K562 (cell line): Measurements from ENCODE around the gene OR2AT4. TPM values are rescaled to one million over a fixed set of nuclear protein-coding genes. Genes with fewer than 3 reads are reported as not detected.

Experiments used
- ATAC-seq: fragments of 200-7000 bp; cut with Tn5 transposase; 3 replicates; pipeline ENCODE4 v1.9.1; 2020; ENCODE audit warnings: moderate library complexity
- BruUV-seq: library from RNA; stranded (reverse); fragments of 400-500 nt; replicated peaks from 2 replicates; lab custom pipeline; 2021; lab: Mats Ljungman, UMichigan
- CTCF ChIA-PET: fragments of 300-600 bp; formaldehyde crosslinking; extraction: SDS; loops from one replicate; lab custom pipeline; 2021; ENCODE audit warnings: low intra/inter-chr PET ratio; lab: Yijun Ruan, JAX
- POLR2A ChIA-PET: fragments of 300-600, 350-650 bp; sonication (Branson Sonifier 250); formaldehyde crosslinking; extraction: SDS; loops from one replicate; lab custom pipeline; 2021; ENCODE audit warnings: antibody characterized with exemption, inconsistent platforms; lab: Yijun Ruan, JAX
- DNase-seq, 4 experiments: peaks; one replicate each; pipeline versions ENCODE4 v3.0.0 to v3.0.0-alpha.2; 2011 to 2018; ENCODE audit warnings: low spot score in 3 of 4, mixed read lengths in 3 of 4; ENCODE audit errors: extremely low read depth in 1 of 4
- FAIRE-seq: peaks from 2 replicates; lab custom pipeline; 2011; peaks lifted over from hg19 to GRCh38; lab: Jason Lieb, UNC
- H2AFZ ChIP-seq: 2 replicates; pipeline ENCODE4 v1.6.0; 2011; ENCODE audit warnings: low read depth, low read length, control low read depth, inconsistent platforms
- H3K27ac ChIP-seq: fragments of 200-600 bp; 3 replicates; pipeline ENCODE4 v1.8.0; 2011; ENCODE audit warnings: low read depth, mild to moderate bottlenecking, control low read depth, inconsistent platforms, low read length, moderate library complexity, mixed read lengths; ENCODE audit errors: extremely low read depth
- H3K27me3 ChIP-seq, 2 experiments: fragments of 300-600 bp in 1 of 2; 2 replicates in 1 of 2; 3 replicates in 1 of 2; pipeline versions ENCODE4 v1.6.0 to v1.8.0; 2011; ENCODE audit warnings: inconsistent platforms in 2 of 2, low read length in 2 of 2, mild to moderate bottlenecking in 1 of 2, mixed read lengths in 1 of 2, moderate library complexity in 1 of 2; ENCODE audit not compliant: control insufficient read depth in 2 of 2, insufficient read depth in 2 of 2
- H3K36me3 ChIP-seq: fragments of 300-600 bp; 3 replicates; pipeline ENCODE4 v1.8.0; 2011; ENCODE audit warnings: mild to moderate bottlenecking, low read length, inconsistent platforms; ENCODE audit not compliant: control insufficient read depth, insufficient read depth
- H3K4me1 ChIP-seq, 2 experiments: fragments of 200-600 bp in 1 of 2; replicated peaks in 1 of 2; 2 replicates in 1 of 2; 3 replicates in 1 of 2; pipeline versions ENCODE4 v1.5.1 to v1.8.0; 2011; ENCODE audit warnings: inconsistent platforms in 2 of 2, low read length in 2 of 2, mild to moderate bottlenecking in 1 of 2, mixed read lengths in 1 of 2, moderate library complexity in 1 of 2; ENCODE audit not compliant: control insufficient read depth in 2 of 2, insufficient read depth in 2 of 2
- H3K4me2 ChIP-seq: 2 replicates; pipeline ENCODE4 v1.6.1; 2011; ENCODE audit warnings: low read length, control low read depth, inconsistent platforms, mixed read lengths; ENCODE audit not compliant: insufficient read depth
- H3K4me3 ChIP-seq: fragments of 200-600 bp; sonication (generic), shearing (Covaris generic); 2 replicates; pipeline ENCODE4 v1.5.1; 2016; ENCODE audit warnings: control low read depth, inconsistent platforms
- H3K79me2 ChIP-seq: fragments of 200-600 bp; 3 replicates; pipeline ENCODE4 v1.8.0; 2011; ENCODE audit warnings: low read length, inconsistent platforms; ENCODE audit not compliant: control insufficient read depth, insufficient read depth
- H3K9ac ChIP-seq, 2 experiments: 2 replicates each; pipeline versions ENCODE4 v1.6.0 to v1.6.1; 2011; ENCODE audit warnings: low read depth in 2 of 2, low read length in 2 of 2, control low read depth in 1 of 2, inconsistent platforms in 1 of 2, mild to moderate bottlenecking in 1 of 2, mixed read lengths in 1 of 2; ENCODE audit not compliant: insufficient read depth in 1 of 2
- H3K9me1 ChIP-seq: one replicate; pipeline ENCODE4 v1.6.0; 2011; ENCODE audit warnings: inconsistent platforms, mild to moderate bottlenecking, low read length, moderate library complexity; ENCODE audit not compliant: control insufficient read depth, insufficient read depth
- H3K9me3 ChIP-seq: replicated peaks from 2 replicates; pipeline ENCODE4 v1.5.1; 2011; ENCODE audit warnings: low read depth, low read length, inconsistent platforms; ENCODE audit not compliant: control insufficient read depth, insufficient read depth
- H4K20me1 ChIP-seq: replicated peaks from 2 replicates; pipeline ENCODE4 v1.6.1; 2011; ENCODE audit warnings: low read length, inconsistent platforms, mixed read lengths; ENCODE audit not compliant: control insufficient read depth, insufficient read depth
- HDGF ChIP-seq: fragments of 450-650 bp; IDR thresholded peaks from 2 replicates; pipeline ENCODE4 v1.6.1; 2016
- SMARCA4 ChIP-seq: fragments of 450-650 bp; IDR thresholded peaks from 2 replicates; pipeline ENCODE4 v1.6.1; 2016
- SRSF3 ChIP-seq: fragments of 200-400 bp; formaldehyde crosslinking; IDR thresholded peaks from 2 replicates; pipeline ENCODE4 v1.6.1; 2016; ENCODE audit warnings: mild to moderate bottlenecking, low read length, moderate library complexity; ENCODE audit not compliant: insufficient read depth
- WGBS: fragments of 100-300 bp; shearing (Covaris generic); methylation state at CpG from one replicate; pipeline ENCODE4 v1.1.6; 2016; ENCODE audit warnings: low coverage, mixed read lengths; ENCODE audit not compliant: insufficient coverage; ENCODE audit errors: missing lambda C conversion rate; 5-methylcytosine and 5-hydroxymethylcytosine counted together
- in situ Hi-C: fragments of 300-500 bp; cut with MboI; formaldehyde crosslinking; loops from 4 replicates; pipeline ENCODE4 v1.15.0; 2018; ENCODE audit warnings: inconsistent platforms, mixed read lengths
- intact Hi-C: fragments of 100-400 bp; cut with micrococcal nuclease; formaldehyde crosslinking; loops from 2 replicates; pipeline ENCODE4 v1.14.2; 2022
- polyA plus RNA-seq, 8 experiments: library from polyadenylated mRNA; depleted of rRNA in 4 of 8; stranded (reverse) in 5 of 8; unstranded in 3 of 8; fragments of >200 nt; fragmentation: Nextera tagmentation in 2 of 8; fragmentation: Illumina TruSeq in 1 of 8; extraction: Ambion mirVana in 2 of 8; extraction: Trizol in 1 of 8; gene quantifications; 2 replicates each; pipeline versions ENCODE4 v1.2.1 to v1.2.3, GENCODE V29; 2011 to 2014; ENCODE audit warnings: inconsistent platforms in 1 of 8, missing spikeins in 1 of 8
- total RNA-seq, 7 experiments: library from RNA; depleted of rRNA in 6 of 7; stranded (reverse); fragments of >200 nt in 6 of 7; fragmentation: Illumina TruSeq in 2 of 7; extraction: Trizol in 2 of 7; gene quantifications; 2 replicates each; pipeline versions ENCODE4 v1.2.1 to v1.2.3, GENCODE V29; 2011 to 2021; ENCODE audit warnings: low replicate concordance in 1 of 7
- TF ChIP-seq, protein P1 (sequence below): fragments of 250-450 bp; sonication (Bioruptor Pico); IDR thresholded peaks from 2 replicates; pipeline ENCODE4 v1.4.0; 2020; ENCODE audit warnings: mild to moderate bottlenecking, moderate library complexity

OR2AT4 gene
- total and polyA plus RNA-seq, 9 of the 15 experiments (the other 6 are each of a cell fraction or from before 2014, with no cell fraction given): 0.86 to 3.1 (median 2.0) TPM

GRCh38 chr11:75144716-75145014 is 48.0 kb upstream of the OR2AT4 start:
- Histone ChIP-seq H3K4me1 (peaks cover 22 to 32% of the 10 kb centered on the region in 2 experiments), H3K9me1 (no peaks in the 10 kb centered on the region), H3K27me3 (no peaks in the 10 kb centered on the region), H2AFZ (no peak overlapping the region), H3K4me2 (no peak overlapping the region), H4K20me1 (no peaks in the 10 kb centered on the region), H3K4me3 (no peak overlapping the region), H3K79me2 (no peaks in the 10 kb centered on the region), H3K9me3 (no peaks in the 10 kb centered on the region), H3K27ac (no peak overlapping the region), H3K9ac (no peak overlapping the region), H3K36me3 (no peaks in the 10 kb centered on the region)
- intact Hi-C loops: loop anchor here (1.0 to 5.0 kb wide), 4 partner anchors 42 to 217 kb away; no protein-coding TSS in a partner anchor
- ATAC-seq: no peak
- no peak for DNase-seq
- ChIA-PET CTCF (interaction anchor here (5.4 to 5.5 kb wide), 2 partner anchors 61 to 104 kb away, joined by 29 to 39 read pairs; no protein-coding TSS in a partner anchor), POLR2A (interaction anchor here (0.7 to 0.8 kb wide), 2 partner anchors 13 to 67 kb away, joined by 3 to 5 read pairs; no protein-coding TSS in a partner anchor)
- 0% methylated on average over 1 of the region's 3 CpGs for WGBS
- no peak for FAIRE-seq
- in situ Hi-C loops: loop anchor here (5.0 to 10.0 kb wide), 2 partner anchors 60 to 122 kb away; no protein-coding TSS in a partner anchor
- no peak for TF ChIP-seq SMARCA4
- no peak for TF ChIP-seq HDGF
- TF ChIP-seq, protein P1, sequence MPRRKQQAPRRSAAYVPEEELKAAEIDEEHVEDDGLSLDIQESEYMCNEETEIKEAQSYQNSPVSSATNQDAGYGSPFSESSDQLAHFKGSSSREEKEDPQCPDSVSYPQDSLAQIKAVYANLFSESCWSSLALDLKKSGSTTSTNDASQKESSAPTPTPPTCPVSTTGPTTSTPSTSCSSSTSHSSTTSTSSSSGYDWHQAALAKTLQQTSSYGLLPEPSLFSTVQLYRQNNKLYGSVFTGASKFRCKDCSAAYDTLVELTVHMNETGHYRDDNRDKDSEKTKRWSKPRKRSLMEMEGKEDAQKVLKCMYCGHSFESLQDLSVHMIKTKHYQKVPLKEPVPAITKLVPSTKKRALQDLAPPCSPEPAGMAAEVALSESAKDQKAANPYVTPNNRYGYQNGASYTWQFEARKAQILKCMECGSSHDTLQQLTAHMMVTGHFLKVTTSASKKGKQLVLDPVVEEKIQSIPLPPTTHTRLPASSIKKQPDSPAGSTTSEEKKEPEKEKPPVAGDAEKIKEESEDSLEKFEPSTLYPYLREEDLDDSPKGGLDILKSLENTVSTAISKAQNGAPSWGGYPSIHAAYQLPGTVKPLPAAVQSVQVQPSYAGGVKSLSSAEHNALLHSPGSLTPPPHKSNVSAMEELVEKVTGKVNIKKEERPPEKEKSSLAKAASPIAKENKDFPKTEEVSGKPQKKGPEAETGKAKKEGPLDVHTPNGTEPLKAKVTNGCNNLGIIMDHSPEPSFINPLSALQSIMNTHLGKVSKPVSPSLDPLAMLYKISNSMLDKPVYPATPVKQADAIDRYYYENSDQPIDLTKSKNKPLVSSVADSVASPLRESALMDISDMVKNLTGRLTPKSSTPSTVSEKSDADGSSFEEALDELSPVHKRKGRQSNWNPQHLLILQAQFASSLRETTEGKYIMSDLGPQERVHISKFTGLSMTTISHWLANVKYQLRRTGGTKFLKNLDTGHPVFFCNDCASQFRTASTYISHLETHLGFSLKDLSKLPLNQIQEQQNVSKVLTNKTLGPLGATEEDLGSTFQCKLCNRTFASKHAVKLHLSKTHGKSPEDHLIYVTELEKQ (CRISPR knock-in tag): no peak
- no peak for TF ChIP-seq SRSF3
- BruUV-seq: no TSS peak
